GM18499 (cell line): ENCODE measurements around the gene NRL.
"Not testable (repeated sequence)": the region's sequence is repeated elsewhere in the genome, so short reads cannot be mapped to it uniquely, and the experiment has no call there.

Experiments used
- ATAC-seq: cut with Tn5 transposase; IDR thresholded peaks from one replicate; pipeline ENCODE4 v1.9.1; 2021; ENCODE audit warnings: moderate number of reproducible peaks; ENCODE audit not compliant: insufficient read depth, unreplicated experiment

Gene NRL

GRCh38 chr14:24127673-24128072 is 12.9 kb upstream of the NRL start:
- no peak for ATAC-seq

GRCh38 chr14:24126939-24127338 is 12.2 kb upstream of the NRL start:
- no peak for ATAC-seq

GRCh38 chr14:24123424-24124417 is 9.0 kb upstream of the NRL start:
- no peak for ATAC-seq

- ATAC-seq: no peak
These were observed 8.1 kb upstream of the NRL start for GRCh38 chr14:24122898-24123297.

GRCh38 chr14:24122416-24122815 is 7.7 kb upstream of the NRL start:
- ATAC-seq: no peak

GRCh38 chr14:24121210-24121609 is 6.5 kb upstream of the NRL start:
- ATAC-seq: no peak

GRCh38 chr14:24119691-24120090 is 4.9 kb upstream of the NRL start:
- no peak for ATAC-seq

GRCh38 chr14:24117179-24117578 is 2.4 kb upstream of the NRL start:
- ATAC-seq: no peak

- no peak for ATAC-seq
These were observed 1.5 kb upstream of the NRL start for GRCh38 chr14:24116128-24116814.

GRCh38 chr14:24115422-24116127 is 826 bp upstream of the NRL start:
- ATAC-seq: no peak

GRCh38 chr14:24113801-24114531 is 783 bp downstream of the NRL start:
- ATAC-seq: peak; percentile 19

- ATAC-seq: no peak
These were observed 1.4 kb downstream of the NRL start for GRCh38 chr14:24113379-24113800.

- no peak for ATAC-seq
These were observed 4.2 kb downstream of the NRL start for GRCh38 chr14:24110523-24110922.

GRCh38 chr14:24110060-24110459 is 4.7 kb downstream of the NRL start:
- no peak for ATAC-seq

GRCh38 chr14:24108336-24108874 is 6.3 kb downstream of the NRL start:
- ATAC-seq: peak; percentile 32

- ATAC-seq: no peak
These were observed 8.0 kb downstream of the NRL start for GRCh38 chr14:24106672-24107271.

- not testable (repeated sequence) for ATAC-seq
These were observed 9.0 kb downstream of the NRL start for GRCh38 chr14:24105609-24106239.

GRCh38 chr14:24103451-24103850 is 11.3 kb downstream of the NRL start:
- ATAC-seq: no peak
